GM21526 (cell line): ENCODE results near the gene RAC2.

ENCODE experiments used
- ATAC-seq: cut with Tn5 transposase; IDR thresholded peaks from one replicate; pipeline ENCODE4 v1.9.1; 2021; ENCODE audit warnings: moderate library complexity; ENCODE audit not compliant: unreplicated experiment, low FRiP score

The RAC2 gene

GRCh38 chr22:37193629-37194191, 50.4 kb downstream of the RAC2 start:
- no peak for ATAC-seq

GRCh38 chr22:37192741-37193140, 51.3 kb downstream of the RAC2 start:
- no peak for ATAC-seq

GRCh38 chr22:37192204-37192603, 51.9 kb downstream of the RAC2 start:
- ATAC-seq, result no peak

GRCh38 chr22:37190262-37190780, 53.7 kb downstream of the RAC2 start:
- no peak for ATAC-seq

- no peak for ATAC-seq
These were observed 55.1 kb downstream of the RAC2 start for GRCh38 chr22:37188901-37189466.

- ATAC-seq, result no peak
These were observed 55.9 kb downstream of the RAC2 start, which contains the start of gene C1QTNF6 for GRCh38 chr22:37187891-37188761. TSS of gene C1QTNF6 (minus strand) at chr22:37188247. CDS start at chr22:37188213, 34 bp downstream.

GRCh38 chr22:37187552-37187890, 56.5 kb downstream of the RAC2 start:
- no peak for ATAC-seq

- no peak for ATAC-seq
These were observed 57.0 kb downstream of the RAC2 start for GRCh38 chr22:37186997-37187522.

- ATAC-seq, result no peak
These were observed 57.7 kb downstream of the RAC2 start for GRCh38 chr22:37186228-37186996.

GRCh38 chr22:37185646-37186227, 58.3 kb downstream of the RAC2 start:
- ATAC-seq, result no peak

GRCh38 chr22:37184816-37185541, 59.1 kb downstream of the RAC2 start:
- no peak for ATAC-seq

GRCh38 chr22:37184380-37184755, 59.7 kb downstream of the RAC2 start:
- ATAC-seq, result no peak

- no peak for ATAC-seq
These were observed 60.4 kb downstream of the RAC2 start for GRCh38 chr22:37183432-37184379.

- ATAC-seq, result no peak
These were observed 61.2 kb downstream of the RAC2 start for GRCh38 chr22:37182949-37183245.

- ATAC-seq, result no peak
These were observed 61.7 kb downstream of the RAC2 start for GRCh38 chr22:37182101-37182948.

- ATAC-seq, result no peak
These were observed 62.4 kb downstream of the RAC2 start for GRCh38 chr22:37181681-37182080.

GRCh38 chr22:37180531-37181231, 63.4 kb downstream of the RAC2 start:
- no peak for ATAC-seq
